Neuronal stem cell (in vitro differentiated cells): ENCODE results near the gene NOL6.
"Not testable (repeated sequence)": the region's sequence is repeated elsewhere in the genome, so short reads cannot be mapped to it uniquely, and the experiment has no call there.

Experiments used
- DNase-seq: peaks from one replicate; pipeline ENCODE4 v3.0.0-alpha.2; 2013; ENCODE audit warnings: low spot score
- H2AFZ ChIP-seq: one replicate; pipeline ENCODE4 v1.6.1; 2013; ENCODE audit warnings: mild to moderate bottlenecking, low read length, inconsistent platforms
- H2AK5ac ChIP-seq: 2 replicates; pipeline ENCODE4 v1.6.1; 2013; ENCODE audit warnings: low read depth, mild to moderate bottlenecking, inconsistent platforms, low read length, moderate library complexity, mixed read lengths
- H2BK120ac ChIP-seq: 2 replicates; pipeline ENCODE4 v1.6.1; 2013; ENCODE audit warnings: low read depth, mild to moderate bottlenecking, inconsistent platforms, low read length, moderate library complexity, mixed read lengths
- H2BK12ac ChIP-seq: one replicate; pipeline ENCODE4 v1.6.1; 2013; ENCODE audit warnings: low read length, inconsistent platforms
- H2BK15ac ChIP-seq: 2 replicates; pipeline ENCODE4 v1.6.1; 2013; ENCODE audit warnings: mild to moderate bottlenecking, low read length, inconsistent platforms, mixed read lengths
- H2BK5ac ChIP-seq: one replicate; pipeline ENCODE4 v1.6.1; 2013; ENCODE audit warnings: inconsistent platforms, mild to moderate bottlenecking, low read length, moderate library complexity
- H3K14ac ChIP-seq: one replicate; pipeline ENCODE4 v1.6.1; 2013; ENCODE audit warnings: low read length, inconsistent platforms
- H3K18ac ChIP-seq: 2 replicates; pipeline ENCODE4 v1.6.1; 2013; ENCODE audit warnings: low read length, inconsistent platforms
- H3K23ac ChIP-seq: 2 replicates; pipeline ENCODE4 v1.6.1; 2013; ENCODE audit warnings: low read depth, mild to moderate bottlenecking, mixed read lengths, low read length, inconsistent platforms; ENCODE audit not compliant: poor library complexity
- H3K27ac ChIP-seq: replicated peaks from 3 replicates; pipeline ENCODE4 v1.5.1; 2013; ENCODE audit warnings: low read length, inconsistent platforms
- H3K27me3 ChIP-seq, 3 experiments: 2 replicates each; pipeline ENCODE4 v1.6.1; 2013; ENCODE audit warnings: low read length in 3 of 3, mild to moderate bottlenecking in 2 of 3, inconsistent platforms in 1 of 3, low read depth in 1 of 3, mixed read lengths in 1 of 3, moderate library complexity in 1 of 3; ENCODE audit not compliant: control insufficient read depth in 3 of 3, insufficient read depth in 3 of 3
- H3K36me3 ChIP-seq, 2 donors: replicated peaks in 1 of 2; 2 replicates each; pipeline ENCODE4 v1.6.1; 2013; ENCODE audit warnings: low read length in 2 of 2; ENCODE audit not compliant: control insufficient read depth in 2 of 2, insufficient read depth in 2 of 2
- H3K4ac ChIP-seq: 2 replicates; pipeline ENCODE4 v1.6.1; 2013; ENCODE audit warnings: inconsistent platforms, mild to moderate bottlenecking, low read length, moderate library complexity
- H3K4me1 ChIP-seq, 2 donors: 1 replicate in 1 of 2; 2 replicates in 1 of 2; pipeline ENCODE4 v1.6.1; 2013; ENCODE audit warnings: low read length in 2 of 2, low read depth in 1 of 2; ENCODE audit not compliant: control insufficient read depth in 2 of 2, insufficient read depth in 1 of 2
- H3K4me2 ChIP-seq: one replicate; pipeline ENCODE4 v1.6.1; 2013; ENCODE audit warnings: mild to moderate bottlenecking, low read length, inconsistent platforms; ENCODE audit not compliant: insufficient read depth, poor library complexity, severe bottlenecking
- H3K4me3 ChIP-seq, 2 donors: 2 replicates each; pipeline ENCODE4 v1.5.1; 2013; ENCODE audit warnings: low read length in 2 of 2, mild to moderate bottlenecking in 2 of 2, inconsistent platforms in 1 of 2, moderate library complexity in 1 of 2
- H3K79me1 ChIP-seq: one replicate; pipeline ENCODE4 v1.6.1; 2013; ENCODE audit warnings: low read depth, mild to moderate bottlenecking, inconsistent platforms, low read length, moderate library complexity
- H3K9ac ChIP-seq: one replicate; pipeline ENCODE4 v1.6.1; 2013; ENCODE audit warnings: mild to moderate bottlenecking, low read depth, low read length, inconsistent platforms; ENCODE audit not compliant: poor library complexity
- H3K9me3 ChIP-seq, 2 donors: replicated peaks in 1 of 2; 2 replicates each; pipeline versions ENCODE3 to v1.6.1; 2013; ENCODE audit warnings: low read length in 2 of 2, mild to moderate bottlenecking in 2 of 2, inconsistent platforms in 1 of 2, low read depth in 1 of 2, mixed read lengths in 1 of 2, moderate library complexity in 1 of 2; ENCODE audit not compliant: control insufficient read depth in 2 of 2, insufficient read depth in 1 of 2
- H4K8ac ChIP-seq: one replicate; pipeline ENCODE4 v1.6.1; 2013; ENCODE audit warnings: low read depth, mild to moderate bottlenecking, inconsistent platforms, low read length, moderate library complexity
- H4K91ac ChIP-seq: one replicate; pipeline ENCODE4 v1.6.1; 2013; ENCODE audit warnings: low read length, low read depth, mild to moderate bottlenecking, inconsistent platforms; ENCODE audit not compliant: poor library complexity
- WGBS, 2 donors: extraction: QIAGEN DNeasy Blood & Tissue Kit; methylation state at CpG; one replicate each; pipeline ENCODE4 v1.1.7; 2013; ENCODE audit warnings: missing lambda C conversion rate in 2 of 2, mixed read lengths in 1 of 2; ENCODE audit not compliant: insufficient read length in 2 of 2, insufficient replicate concordance in 1 of 2; ENCODE audit errors: extremely low coverage in 2 of 2; 5-methylcytosine and 5-hydroxymethylcytosine counted together

The NOL6 gene

DNA sequence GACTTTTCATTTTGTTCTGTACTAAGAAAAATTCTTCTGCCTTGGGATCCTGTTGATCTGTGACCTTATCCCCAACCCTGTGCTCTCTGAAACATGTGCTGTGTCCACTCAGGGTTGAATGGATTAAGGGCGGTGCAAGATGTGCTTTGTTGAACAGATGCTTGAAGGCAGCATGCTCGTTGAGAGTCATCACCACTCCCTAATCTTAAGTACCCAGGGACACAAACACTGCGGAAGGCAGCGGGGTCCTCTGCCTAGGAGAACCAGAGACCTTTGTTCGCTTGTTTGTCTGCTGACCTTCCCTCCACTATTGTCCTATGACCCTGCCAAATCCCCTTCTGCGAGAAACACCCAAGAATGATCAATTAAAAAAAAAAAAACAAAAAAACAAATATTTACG is 49.7 kb downstream of the NOL6 start:
- H3K36me3 ChIP-seq, H3K4ac ChIP-seq, H3K14ac ChIP-seq, H4K91ac ChIP-seq, H3K23ac ChIP-seq, H2BK120ac ChIP-seq, H2BK12ac ChIP-seq, DNase-seq, H4K8ac ChIP-seq, H2BK5ac ChIP-seq, H3K79me1 ChIP-seq, H3K4me1 ChIP-seq, H3K18ac ChIP-seq, H3K4me2 ChIP-seq, H3K27ac ChIP-seq, H3K27me3 ChIP-seq, H2BK15ac ChIP-seq, H3K9ac ChIP-seq, H3K9me3 ChIP-seq, H3K4me3 ChIP-seq, H2AK5ac ChIP-seq, H2AFZ ChIP-seq: not testable (repeated sequence)
- WGBS, 2 donors, result no CpG with 5 or more reads among the region's 7 CpGs

DNA sequence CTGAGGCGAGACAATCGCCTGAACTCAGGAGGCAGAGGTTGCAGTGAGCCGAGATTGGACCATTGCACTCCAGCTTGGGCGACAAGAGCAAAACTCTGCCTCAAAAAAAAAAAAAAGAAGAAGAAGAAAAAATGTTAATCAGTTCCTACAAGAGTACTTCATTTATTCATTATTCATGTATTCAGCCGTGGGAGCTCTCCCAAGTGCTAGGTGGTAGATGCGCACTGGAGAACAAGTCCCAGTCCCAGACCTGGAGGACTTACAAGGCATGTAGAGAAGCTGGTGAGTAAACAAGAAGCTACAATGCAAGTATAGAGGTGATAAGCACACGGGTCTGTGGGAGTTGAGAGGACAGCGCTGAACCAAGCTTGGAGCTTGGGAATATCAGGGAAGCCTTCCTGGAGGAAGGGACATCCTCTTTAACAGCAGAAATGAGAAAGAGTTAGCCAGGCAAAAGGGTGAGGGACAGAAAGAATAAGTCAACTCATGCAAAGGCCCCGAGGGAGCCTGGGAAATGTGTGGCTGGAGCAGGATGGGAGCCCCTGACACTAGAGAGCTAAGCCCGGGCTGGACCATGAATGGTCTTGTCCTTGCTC is 53.9 kb downstream of the NOL6 start:
- Histone ChIP-seq H3K23ac (no peak overlapping the region), H3K27ac (no peak overlapping the region), H3K79me1 (no peaks in the 10 kb centered on the region), H2BK12ac (no peak overlapping the region), H2BK5ac (no peak overlapping the region), H3K4me2 (no peak overlapping the region), H3K14ac (no peak overlapping the region), H3K4me1 (peaks cover 0 to 2% of the 10 kb centered on the region in 2 donors), H2AK5ac (no peak overlapping the region), H3K4me3 (no peak overlapping the region), H3K27me3 (peaks cover 0 to 20% (median 0%) of the 10 kb centered on the region in 3 experiments), H3K9me3 (peaks cover 0 to 2% of the 10 kb centered on the region in 2 donors), H2BK15ac (no peak overlapping the region), H2BK120ac (no peak overlapping the region), H4K8ac (no peak overlapping the region), H3K18ac (no peak overlapping the region), H3K9ac (no peak overlapping the region), H2AFZ (no peak overlapping the region), H4K91ac (no peak overlapping the region), H3K4ac (no peak overlapping the region), H3K36me3 (no peaks in the 10 kb centered on the region)
- DNase-seq, result no peak
- WGBS, 2 donors, result no CpG with 5 or more reads among the region's 10 CpGs

- Histone ChIP-seq H3K36me3 (no peaks in the 10 kb centered on the region), H3K23ac (no peak overlapping the region), H2BK120ac (peak overlapping the region; percentile 36), H4K91ac (no peak overlapping the region), H2AK5ac (no peak overlapping the region), H3K9me3 (peaks cover 0 to 2% of the 10 kb centered on the region in 2 donors), H2BK15ac (no peak overlapping the region), H2BK5ac (no peak overlapping the region), H3K4me1 (peaks cover 0 to 2% of the 10 kb centered on the region in 2 donors), H4K8ac (peak overlapping the region; percentile 17), H3K79me1 (no peaks in the 10 kb centered on the region), H3K18ac (peak overlapping the region; percentile 72), H3K9ac (no peak overlapping the region), H2BK12ac (no peak overlapping the region), H3K4me3 (no peak overlapping the region), H2AFZ (no peak overlapping the region), H3K4ac (no peak overlapping the region), H3K14ac (peak overlapping the region; percentile 64), H3K27ac (no peak overlapping the region), H3K4me2 (no peak overlapping the region), H3K27me3 (peaks cover 0 to 20% (median 0%) of the 10 kb centered on the region in 3 experiments)
- no peak for DNase-seq
- WGBS, 2 donors, result no CpG with 5 or more reads among the region's 8 CpGs
Measured at GRCh38 chr9:33418090-33418489, 55.6 kb downstream of the NOL6 start.

DNA sequence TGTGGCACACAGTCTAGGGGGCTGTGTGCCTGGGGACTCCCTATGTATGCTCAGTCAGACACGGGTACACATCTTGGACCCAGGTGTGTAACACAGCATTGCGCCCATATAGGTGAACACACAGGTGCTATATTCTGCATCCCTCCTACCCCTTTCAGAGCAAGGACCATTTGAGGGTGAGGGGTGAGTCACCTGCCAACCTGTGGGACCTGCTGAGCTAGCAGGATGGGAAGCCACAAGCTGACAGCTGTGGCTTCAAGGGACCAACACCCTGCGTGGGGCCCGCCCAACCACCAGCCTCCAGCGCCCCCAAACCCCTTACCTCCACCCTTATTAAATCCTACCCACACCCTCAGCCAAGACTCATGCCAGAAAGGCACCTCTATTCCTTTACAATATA is 56.7 kb downstream of the NOL6 start:
- WGBS, 2 donors, result no CpG with 5 or more reads among the region's 5 CpGs
- H3K4me3 ChIP-seq, result no peak overlapping the region

More for the DNA sequence above, 56.7 kb downstream of the NOL6 start:
- Histone ChIP-seq H3K4ac (no peak overlapping the region), H2BK15ac (no peak overlapping the region), H3K27me3 (peaks cover 0 to 20% (median 0%) of the 10 kb centered on the region in 3 experiments), H2BK12ac (peak overlapping the region; percentile 43), H2AFZ (no peak overlapping the region), H3K14ac (no peak overlapping the region), H2BK5ac (no peak overlapping the region), H3K4me1 (peaks cover 0 to 2% of the 10 kb centered on the region in 2 donors), H2AK5ac (no peak overlapping the region), H3K79me1 (no peaks in the 10 kb centered on the region), H2BK120ac (no peak overlapping the region), H3K36me3 (no peaks in the 10 kb centered on the region), H3K4me2 (no peak overlapping the region), H3K9me3 (peaks cover 0 to 2% of the 10 kb centered on the region in 2 donors), H3K18ac (no peak overlapping the region), H4K8ac (no peak overlapping the region), H3K23ac (no peak overlapping the region), H3K27ac (no peak overlapping the region), H4K91ac (no peak overlapping the region), H3K9ac (no peak overlapping the region)
- DNase-seq, result no peak
